MM.1S (cell line): Measurements from ENCODE around the gene RPL9.
"Not testable (repeated sequence)": the region's sequence is repeated elsewhere in the genome, so short reads cannot be mapped to it uniquely, and the experiment has no call there.

Experiments used
- DNase-seq: peaks from one replicate; pipeline ENCODE4 v3.0.0-alpha.2; 2015
- H2AFZ ChIP-seq: fragments of 300-600 bp; sonication (generic); 2 replicates; pipeline ENCODE4 v1.6.0; 2016; ENCODE audit warnings: antibody characterized with exemption, low read length
- H3F3A ChIP-seq: fragments of 300-600 bp; sonication (generic); 2 replicates; pipeline ENCODE4 v1.6.1; 2016; ENCODE audit warnings: mild to moderate bottlenecking, antibody characterized with exemption, low read length, moderate library complexity, mixed read lengths; ENCODE audit not compliant: insufficient read depth
- H3K27ac ChIP-seq: fragments of 300-600 bp; sonication (generic); 2 replicates; pipeline ENCODE4 v1.5.1; 2016; ENCODE audit warnings: mild to moderate bottlenecking, low read length
- H3K27me3 ChIP-seq: fragments of 300-600 bp; sonication (generic); replicated peaks from 2 replicates; pipeline ENCODE4 v1.6.0; 2016; ENCODE audit warnings: low read length; ENCODE audit not compliant: insufficient read depth
- H3K36me3 ChIP-seq: fragments of 300-600 bp; sonication (generic); replicated peaks from 2 replicates; pipeline ENCODE4 v1.6.1; 2016; ENCODE audit warnings: mild to moderate bottlenecking, low read length, mixed read lengths; ENCODE audit not compliant: insufficient read depth
- H3K4me1 ChIP-seq: fragments of 300-600 bp; sonication (generic); 2 replicates; pipeline ENCODE4 v1.6.1; 2016; ENCODE audit warnings: low read length, mixed read lengths
- H3K4me2 ChIP-seq: fragments of 300-600 bp; sonication (generic); 2 replicates; pipeline ENCODE4 v1.6.0; 2016; ENCODE audit warnings: low read depth, low read length
- H3K4me3 ChIP-seq: fragments of 300-600 bp; sonication (generic); 2 replicates; pipeline ENCODE4 v1.5.1; 2016; ENCODE audit warnings: low read length, mixed read lengths
- H3K79me2 ChIP-seq: fragments of 300-600 bp; sonication (generic); 2 replicates; pipeline ENCODE4 v1.6.1; 2016; ENCODE audit warnings: mixed run types, low read length, mixed read lengths
- H3K9ac ChIP-seq: fragments of 300-600 bp; sonication (generic); 2 replicates; pipeline ENCODE4 v1.6.1; 2016; ENCODE audit warnings: low read length, mixed read lengths
- H3K9me2 ChIP-seq: fragments of 300-600 bp; sonication (generic); replicated peaks from 2 replicates; pipeline ENCODE4 v1.6.1; 2016; ENCODE audit warnings: mild to moderate bottlenecking, low read length, mixed read lengths; ENCODE audit not compliant: insufficient read depth
- H3K9me3 ChIP-seq: fragments of 300-600 bp; sonication (generic); replicated peaks from 2 replicates; pipeline ENCODE4 v1.6.1; 2016; ENCODE audit warnings: mild to moderate bottlenecking, low read length, mixed read lengths; ENCODE audit not compliant: insufficient read depth
- H4K20me1 ChIP-seq: fragments of 300-600 bp; sonication (generic); 2 replicates; pipeline ENCODE4 v1.6.1; 2016; ENCODE audit warnings: mild to moderate bottlenecking, low read length, moderate library complexity, mixed read lengths; ENCODE audit not compliant: insufficient read depth
- EZH2 ChIP-seq: fragments of 300-600 bp; sonication (generic); optimal IDR thresholded peaks from 2 replicates; pipeline ENCODE3; 2017; ENCODE audit warnings: low read depth, mild to moderate bottlenecking, antibody characterized with exemption, low read length, mixed read lengths
- EZH2phosphoT487 ChIP-seq: fragments of 300-600 bp; sonication (generic); IDR thresholded peaks from 2 replicates; pipeline ENCODE4 v1.6.1; 2018; ENCODE audit warnings: antibody characterized with exemption, low read length
- TF ChIP-seq, protein P1 (sequence below): fragments of 300-600 bp; sonication (generic); IDR thresholded peaks from 2 replicates; pipeline ENCODE4 v1.5.1; 2016; ENCODE audit warnings: antibody characterized with exemption, low read length, mixed read lengths

Gene RPL9

DNA sequence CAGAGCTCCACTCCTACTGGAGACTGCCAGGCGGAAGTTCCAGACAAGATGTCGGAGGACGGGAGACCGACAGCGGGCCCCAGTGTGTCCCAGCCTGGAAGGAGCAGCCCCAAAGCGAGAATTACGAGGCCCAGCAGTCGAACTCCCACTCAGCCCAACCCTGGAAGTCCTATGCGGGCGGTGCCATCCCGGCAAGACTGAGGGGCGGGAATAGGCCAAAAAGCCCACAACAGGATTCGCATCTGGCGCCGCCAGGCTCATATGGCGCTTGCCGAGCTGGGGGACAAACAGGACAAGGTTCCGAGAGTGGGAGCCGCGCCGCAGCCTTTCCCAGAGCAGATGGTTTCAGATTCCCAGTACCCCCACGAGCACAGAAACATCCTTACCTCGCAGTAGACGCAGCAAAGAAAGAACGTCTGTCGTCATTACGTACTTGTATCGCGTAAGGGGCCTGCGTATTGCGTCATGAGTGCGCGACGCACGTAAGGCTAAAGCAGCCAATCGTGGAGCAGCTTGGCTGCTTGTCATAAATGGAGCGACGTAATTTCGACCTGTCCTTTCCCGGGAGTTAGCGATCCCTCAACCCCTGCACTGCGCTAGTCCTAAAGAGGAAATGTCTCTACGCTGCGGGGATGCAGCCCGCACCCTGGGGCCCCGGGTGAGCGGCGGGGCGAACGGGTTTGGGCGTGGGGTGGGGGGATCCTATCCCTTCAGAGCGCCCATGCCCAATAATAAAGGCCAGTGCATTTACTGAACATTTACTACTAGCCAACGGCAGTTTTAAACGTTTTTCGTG lies at the start of gene RPL9, which contains the start of gene LIAS:
RPL9 (minus strand) TSS at position 418 of the 796 bp plus-strand sequence. CDS start 483 bp downstream, outside the sequence.
LIAS (plus strand) TSS at position 552 of the 796 bp plus-strand sequence; CDS start at position 614, 62 bp downstream.
- Histone ChIP-seq H3K36me3 (peaks cover 21% of the 10 kb centered on the region), H2AFZ (peak within 1 kb of the TSS; percentile 85), H3K9me2 (no peaks in the 10 kb centered on the region), H3F3A (peaks cover 25% of the 10 kb centered on the region), H3K4me2 (peak within 1 kb of the TSS; percentile 97), H3K27me3 (no peaks in the 10 kb centered on the region), H3K27ac (peak within 1 kb of the TSS; percentile 80), H3K4me3 (peak within 1 kb of the TSS; percentile 90), H3K79me2 (peaks cover 43% of the 10 kb centered on the region), H4K20me1 (peaks cover 14% of the 10 kb centered on the region), H3K4me1 (peaks cover 12% of the 10 kb centered on the region; the same call in 1 of the 2 replicates), H3K9ac (peak within 1 kb of the TSS; percentile 97), H3K9me3 (no peaks in the 10 kb centered on the region)
- TF ChIP-seq EZH2phosphoT487 (no peak), EZH2 (no peak)
- TF ChIP-seq, protein P1, sequence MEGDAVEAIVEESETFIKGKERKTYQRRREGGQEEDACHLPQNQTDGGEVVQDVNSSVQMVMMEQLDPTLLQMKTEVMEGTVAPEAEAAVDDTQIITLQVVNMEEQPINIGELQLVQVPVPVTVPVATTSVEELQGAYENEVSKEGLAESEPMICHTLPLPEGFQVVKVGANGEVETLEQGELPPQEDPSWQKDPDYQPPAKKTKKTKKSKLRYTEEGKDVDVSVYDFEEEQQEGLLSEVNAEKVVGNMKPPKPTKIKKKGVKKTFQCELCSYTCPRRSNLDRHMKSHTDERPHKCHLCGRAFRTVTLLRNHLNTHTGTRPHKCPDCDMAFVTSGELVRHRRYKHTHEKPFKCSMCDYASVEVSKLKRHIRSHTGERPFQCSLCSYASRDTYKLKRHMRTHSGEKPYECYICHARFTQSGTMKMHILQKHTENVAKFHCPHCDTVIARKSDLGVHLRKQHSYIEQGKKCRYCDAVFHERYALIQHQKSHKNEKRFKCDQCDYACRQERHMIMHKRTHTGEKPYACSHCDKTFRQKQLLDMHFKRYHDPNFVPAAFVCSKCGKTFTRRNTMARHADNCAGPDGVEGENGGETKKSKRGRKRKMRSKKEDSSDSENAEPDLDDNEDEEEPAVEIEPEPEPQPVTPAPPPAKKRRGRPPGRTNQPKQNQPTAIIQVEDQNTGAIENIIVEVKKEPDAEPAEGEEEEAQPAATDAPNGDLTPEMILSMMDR, result no peak
- peak; percentile 99 for DNase-seq

DNA sequence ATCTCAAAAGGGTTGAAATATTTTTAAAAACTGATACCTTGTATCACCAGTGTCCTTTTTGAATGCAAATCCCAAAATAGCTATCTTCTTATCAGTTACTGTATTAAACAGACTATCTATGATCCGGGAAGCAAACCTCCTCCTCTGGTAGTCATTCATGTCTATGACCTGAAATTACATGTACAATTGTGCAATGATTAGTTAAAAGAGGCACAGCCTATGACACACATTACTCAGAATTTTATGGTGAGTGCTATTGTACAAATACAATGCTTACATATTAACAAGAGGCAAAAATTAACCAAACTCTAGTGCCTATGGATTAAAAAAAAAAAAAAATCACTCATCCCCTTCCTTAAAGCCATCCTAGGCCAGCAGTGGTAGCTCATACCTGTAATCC lies 46.9 kb upstream of the RPL9 start:
- no peaks in the 10 kb centered on the region for H3K9me2 ChIP-seq
- no peaks in the 10 kb centered on the region for H3F3A ChIP-seq
- no peaks in the 10 kb centered on the region for H3K27me3 ChIP-seq
- H3K9me3 ChIP-seq, result no peaks in the 10 kb centered on the region
- H3K36me3 ChIP-seq, result no peaks in the 10 kb centered on the region
- no peaks in the 10 kb centered on the region for H3K79me2 ChIP-seq
- no peak overlapping the region for H3K9ac ChIP-seq
- DNase-seq, result no peak
- no peaks in the 10 kb centered on the region for H4K20me1 ChIP-seq
- H3K4me3 ChIP-seq, result no peak overlapping the region
- no peaks in the 10 kb centered on the region for H3K4me1 ChIP-seq
- no peak overlapping the region for H3K4me2 ChIP-seq
- TF ChIP-seq EZH2 (no peak), EZH2phosphoT487 (no peak)
- TF ChIP-seq, protein P1, result no peak
- no peak overlapping the region for H2AFZ ChIP-seq
- H3K27ac ChIP-seq, result no peak overlapping the region

DNA sequence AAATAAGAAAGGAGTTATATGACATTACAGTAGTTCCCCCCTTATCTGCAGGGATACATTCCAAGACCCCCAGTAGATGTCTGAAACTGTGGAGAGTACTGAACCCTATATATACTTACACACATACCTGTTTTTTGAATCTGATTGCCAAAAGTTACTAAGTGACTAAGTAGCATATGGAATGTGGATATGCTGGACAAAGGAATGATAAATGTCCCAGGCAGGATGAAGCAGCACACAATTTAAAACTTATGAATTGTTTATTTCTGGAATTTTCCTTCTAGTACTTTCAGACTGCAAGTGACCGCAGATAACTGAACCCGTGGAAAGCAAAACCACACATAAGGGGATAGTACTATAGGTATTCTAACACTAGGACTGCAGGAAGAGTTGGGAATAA lies 45.8 kb upstream of the RPL9 start:
- Histone ChIP-seq H3K9me3 (no peaks in the 10 kb centered on the region), H2AFZ (no peak overlapping the region), H3K4me2 (no peak overlapping the region), H3K79me2 (no peaks in the 10 kb centered on the region), H3K27me3 (no peaks in the 10 kb centered on the region), H3K4me1 (no peaks in the 10 kb centered on the region), H3K27ac (no peak overlapping the region), H3K9me2 (no peaks in the 10 kb centered on the region), H3F3A (no peaks in the 10 kb centered on the region), H3K9ac (no peak overlapping the region), H3K4me3 (no peak overlapping the region), H3K36me3 (no peaks in the 10 kb centered on the region), H4K20me1 (no peaks in the 10 kb centered on the region)
- no peak for DNase-seq
- TF ChIP-seq, protein P1, result no peak
- TF ChIP-seq EZH2 (no peak), EZH2phosphoT487 (no peak)

DNA sequence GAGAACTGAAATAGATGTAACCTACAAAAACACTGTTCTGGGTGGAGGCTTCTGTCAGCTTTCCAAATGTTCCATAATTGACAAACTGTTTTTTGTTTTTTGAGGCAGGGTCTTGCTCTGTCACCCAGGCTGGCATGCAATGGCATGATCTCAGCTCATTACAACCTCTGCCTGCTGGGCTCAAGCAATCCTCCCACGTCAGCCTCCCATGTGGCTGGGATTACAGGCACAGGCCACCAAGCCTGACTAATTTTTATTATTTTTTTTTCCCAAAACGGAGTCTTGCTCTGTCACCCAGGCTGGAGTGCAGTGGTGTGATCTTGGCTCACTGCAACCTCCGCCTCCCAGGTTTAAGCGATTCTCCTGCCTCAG lies 43.9 kb upstream of the RPL9 start:
- not testable (repeated sequence) for H2AFZ ChIP-seq, H3K4me2 ChIP-seq, H3K36me3 ChIP-seq, H3K79me2 ChIP-seq, H3K4me1 ChIP-seq, H3K27me3 ChIP-seq, H3K27ac ChIP-seq, H3K4me3 ChIP-seq, H3K9me2 ChIP-seq, H4K20me1 ChIP-seq, H3K9ac ChIP-seq, DNase-seq, H3K9me3 ChIP-seq, H3F3A ChIP-seq
